Endodermal cell (in vitro differentiated cells): ENCODE data around the gene ZBTB49. TPM values are rescaled to one million over a fixed set of nuclear protein-coding genes. Genes with fewer than 3 reads are reported as not detected.

Experiments
- DNase-seq: peaks from one replicate; pipeline ENCODE4 v3.0.0-alpha.2; 2017
- H3K27ac ChIP-seq: 2 replicates; pipeline ENCODE4 v1.5.1; 2013; ENCODE audit warnings: mild to moderate bottlenecking, low read depth, low read length, moderate library complexity
- H3K27me3 ChIP-seq: 2 replicates; pipeline ENCODE4 v1.6.1; 2013; ENCODE audit warnings: mild to moderate bottlenecking, low read length, moderate library complexity; ENCODE audit not compliant: insufficient read depth, control insufficient read depth, poor library complexity, severe bottlenecking
- H3K36me3 ChIP-seq: 2 replicates; pipeline ENCODE4 v1.7.0; 2013; ENCODE audit warnings: mild to moderate bottlenecking, low read length, moderate library complexity; ENCODE audit not compliant: control insufficient read depth, insufficient read depth
- H3K4me1 ChIP-seq: one replicate; pipeline ENCODE4 v1.7.0; 2013; ENCODE audit warnings: low read length; ENCODE audit not compliant: control insufficient read depth, insufficient read depth
- H3K4me3 ChIP-seq: 2 replicates; pipeline ENCODE4 v1.5.1; 2013; ENCODE audit warnings: mild to moderate bottlenecking, low read length, moderate library complexity
- H3K9ac ChIP-seq: 2 replicates; pipeline ENCODE4 v1.6.1; 2013; ENCODE audit warnings: mild to moderate bottlenecking, low read length, moderate library complexity; ENCODE audit not compliant: poor library complexity, severe bottlenecking; ENCODE audit errors: extremely low read depth
- H3K9me3 ChIP-seq: 2 replicates; pipeline ENCODE4 v1.6.1; 2013; ENCODE audit warnings: mild to moderate bottlenecking, low read length, moderate library complexity; ENCODE audit not compliant: control insufficient read depth
- H3K27ac Mint-ChIP-seq: 2 replicates; pipeline ENCODE4 v1.8.0; 2020; ENCODE audit warnings: mixed read lengths
- H3K27me3 Mint-ChIP-seq: 2 replicates; pipeline ENCODE4 v1.8.0; 2021; ENCODE audit warnings: mild to moderate bottlenecking, mixed read lengths; ENCODE audit not compliant: insufficient read depth
- H3K36me3 Mint-ChIP-seq: 2 replicates; pipeline ENCODE4 v1.8.0; 2020; ENCODE audit warnings: low read depth, mixed read lengths
- H3K4me1 Mint-ChIP-seq: 2 replicates; pipeline ENCODE4 v1.8.0; 2020; ENCODE audit warnings: mixed read lengths
- H3K4me3 Mint-ChIP-seq: 2 replicates; pipeline ENCODE4 v1.8.0; 2020; ENCODE audit warnings: mild to moderate bottlenecking, moderate library complexity, mixed read lengths
- H3K9me3 Mint-ChIP-seq: 2 replicates; pipeline ENCODE4 v1.8.0; 2020; ENCODE audit warnings: mild to moderate bottlenecking, mixed read lengths
- CTCF ChIP-seq: fragments of 200-600 bp; sonication (generic); conservative IDR thresholded peaks from 2 replicates; pipeline ENCODE4 v1.5.0; 2021; ENCODE audit warnings: antibody characterized with exemption, mild to moderate bottlenecking
- WGBS, 2 experiments: methylation state at CpG; one replicate each; pipeline versions ENCODE4 v1.1.5 to v1.1.7; 2013; ENCODE audit warnings: missing lambda C conversion rate in 2 of 2, mixed read lengths in 1 of 2; ENCODE audit not compliant: insufficient coverage in 1 of 2, insufficient read length in 1 of 2; 5-methylcytosine and 5-hydroxymethylcytosine counted together
- total RNA-seq, 2 donors: library from RNA; stranded (reverse); fragmentation: NEBNext Ultra II Directional in 1 of 2; extraction: Animal tissue kit (Norgen Biotek cat#: 25700) in 1 of 2; gene quantifications; 2 replicates in 1 of 2; 3 replicates in 1 of 2; pipeline ENCODE4 v1.2.1, GENCODE V29; 2021

Gene ZBTB49
- total RNA-seq, 2 donors from 2014 or later: 5.9 to 8.0 TPM

GRCh38 chr4:4362991-4363697, 73.1 kb downstream of the ZBTB49 start:
- no peak overlapping the region for H3K27ac Mint-ChIP-seq

DNA sequence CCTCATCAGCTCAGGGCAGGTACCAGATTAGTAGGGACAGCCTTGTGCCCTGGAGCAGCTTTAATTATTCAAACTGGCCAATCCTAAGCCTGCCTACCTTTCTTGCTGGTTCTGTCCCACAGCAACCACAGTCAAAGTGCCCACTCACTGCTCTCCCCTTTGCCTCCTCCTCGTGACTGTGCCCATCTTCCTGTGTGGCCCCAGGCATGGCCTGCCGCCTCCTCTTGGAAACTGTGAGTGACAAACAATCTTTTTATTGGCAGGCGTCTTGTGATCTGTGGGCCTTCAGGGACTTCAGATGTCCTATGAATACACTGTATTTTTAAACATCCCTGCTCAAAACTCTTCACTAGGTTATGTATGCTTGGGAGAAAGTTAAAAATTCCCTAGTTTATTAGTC, 74.0 kb downstream of the ZBTB49 start:
- Mint-ChIP-seq H3K4me3 (no peak overlapping the region), H3K27ac (no peak overlapping the region)

More at GRCh38 chr4:4362991-4363697, 73.1 kb downstream of the ZBTB49 start:
- peaks cover 11% of the 10 kb centered on the region for H3K9me3 Mint-ChIP-seq
- peaks cover 5% of the 10 kb centered on the region for H3K4me1 ChIP-seq
- no peak for TF ChIP-seq CTCF
- H3K4me3 ChIP-seq: no peak overlapping the region
- H3K9me3 ChIP-seq: peaks cover 10% of the 10 kb centered on the region
- WGBS, 2 experiments: 74 to 81% methylated on average over 8 to 16 of the region's 16 CpGs
- H3K27me3 ChIP-seq: no peaks in the 10 kb centered on the region
- peaks cover 15% of the 10 kb centered on the region for H3K4me1 Mint-ChIP-seq
- H3K27me3 Mint-ChIP-seq: peaks cover 13% of the 10 kb centered on the region
- H3K36me3 Mint-ChIP-seq: no peaks in the 10 kb centered on the region
- H3K4me3 Mint-ChIP-seq: no peak overlapping the region
- no peak for DNase-seq
- H3K27ac ChIP-seq: no peak overlapping the region
- H3K36me3 ChIP-seq: no peaks in the 10 kb centered on the region
- H3K9ac ChIP-seq: no peak overlapping the region

DNA sequence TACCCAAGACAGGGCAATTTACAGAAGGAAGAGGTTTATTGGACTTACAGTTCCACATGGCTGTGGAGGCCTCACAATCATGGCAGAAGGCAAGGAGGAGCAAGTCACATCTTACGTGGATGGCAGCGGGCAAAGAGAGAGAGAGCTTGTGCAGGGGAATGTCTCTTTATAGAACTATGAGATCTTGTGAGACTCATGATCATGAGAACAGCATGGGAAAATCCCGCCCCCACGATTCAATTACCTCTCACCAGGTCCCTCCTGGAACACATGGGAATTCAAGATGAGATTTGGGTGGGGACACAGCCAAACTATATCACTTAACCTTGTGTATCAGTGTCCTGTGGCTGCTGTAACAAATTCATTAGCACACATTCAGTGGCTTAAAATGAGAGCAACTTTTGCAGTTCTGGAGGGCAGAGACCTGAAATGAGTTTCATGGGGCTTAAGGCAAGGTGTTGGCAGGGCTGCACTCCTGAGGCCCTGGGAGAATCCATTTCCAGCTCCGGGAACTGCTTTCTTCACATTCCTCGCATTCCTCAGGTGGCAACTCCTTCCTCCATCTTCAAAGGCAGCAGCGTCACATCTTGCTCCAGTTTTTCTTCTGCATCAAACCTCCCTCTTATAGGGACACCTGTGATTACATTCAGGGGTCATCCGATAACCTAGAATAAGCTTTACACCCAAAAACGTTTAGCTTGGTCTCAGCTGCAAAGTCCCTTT, 74.6 kb downstream of the ZBTB49 start:
- H3K27me3 Mint-ChIP-seq: peaks cover 11% of the 10 kb centered on the region
- 83 to 91% methylated on average over 7 to 9 of the region's 9 CpGs for WGBS, 2 experiments
- peaks cover 11% of the 10 kb centered on the region for H3K9me3 Mint-ChIP-seq

More for the DNA sequence above, 74.0 kb downstream of the ZBTB49 start:
- WGBS, 2 experiments: 96 to 100% methylated on average over 1 to 3 of the region's 3 CpGs
- TF ChIP-seq CTCF: no peak
- Histone ChIP-seq H3K27ac (no peak overlapping the region), H3K27me3 (no peaks in the 10 kb centered on the region), H3K9ac (no peak overlapping the region), H3K4me3 (no peak overlapping the region), H3K36me3 (no peaks in the 10 kb centered on the region), H3K4me1 (no peaks in the 10 kb centered on the region), H3K9me3 (peaks cover 10% of the 10 kb centered on the region)
- DNase-seq: no peak
- Mint-ChIP-seq H3K9me3 (peaks cover 11% of the 10 kb centered on the region), H3K36me3 (no peaks in the 10 kb centered on the region), H3K4me1 (peaks cover 12% of the 10 kb centered on the region), H3K27me3 (peaks cover 11% of the 10 kb centered on the region)

More for the DNA sequence above, 74.6 kb downstream of the ZBTB49 start:
- Histone ChIP-seq H3K27me3 (no peaks in the 10 kb centered on the region), H3K9ac (no peak overlapping the region), H3K9me3 (peaks cover 10% of the 10 kb centered on the region), H3K4me1 (no peaks in the 10 kb centered on the region), H3K4me3 (no peak overlapping the region), H3K27ac (no peak overlapping the region), H3K36me3 (no peaks in the 10 kb centered on the region)
- Mint-ChIP-seq H3K4me3 (no peak overlapping the region), H3K27ac (no peak overlapping the region), H3K4me1 (peaks cover 12% of the 10 kb centered on the region), H3K36me3 (no peaks in the 10 kb centered on the region)
- TF ChIP-seq CTCF: no peak
- peak; percentile 73 for DNase-seq
